ENCODE results near the gene INVS. TPM values are rescaled to one million over a fixed set of nuclear protein-coding genes. Genes with fewer than 3 reads are reported as not detected.

The INVS gene
- total and polyA plus RNA-seq, 2 of the 13 experiments (the other 11 are each of a cell fraction or from before 2014, with no cell fraction given): 11.3 to 16.3 TPM

- TF ChIP-seq ZNF570 (CRISPR knock-in tag; IDR thresholded peaks at IDR 0.05; ENCODE audit: borderline replicate concordance): peak; percentile 83; the same call in 1 of the 2 replicates
- TF ChIP-seq TCF7L2 (IDR thresholded peaks at IDR 0.05; ENCODE audit: low read depth, low read length): no peak
- TF ChIP-seq SRY (CRISPR knock-in tag; IDR thresholded peaks at IDR 0.05): 0 out of 2 replicates have a peak, but pooled peaks have one; percentile 43
- TF ChIP-seq DDIT3 (CRISPR knock-in tag; IDR thresholded peaks at IDR 0.05): no peak
- peak; percentile 64 for TF ChIP-seq ZGPAT (CRISPR knock-in tag; IDR thresholded peaks at IDR 0.05)
- TF ChIP-seq TARDBP (CRISPR knock-in tag; IDR thresholded peaks at IDR 0.05): peak; percentile 68; the same call in 1 of the 2 replicates
- TF ChIP-seq ZNF546 (CRISPR knock-in tag; conservative IDR thresholded peaks at IDR 0.05): peak; percentile 36; the same call in 1 of the 2 replicates
- no peak; the same call in 1 of the 2 replicates for TF ChIP-seq ZNF709 (CRISPR knock-in tag; IDR thresholded peaks at IDR 0.05)
- TF ChIP-seq FOXP1 (IDR thresholded peaks at IDR 0.05): no peak
- TF ChIP-seq FOXP1 (CRISPR knock-in tag; IDR thresholded peaks at IDR 0.05): no peak; the same call in 1 of the 2 replicates
- TF ChIP-seq NR2C2 (CRISPR knock-in tag; IDR thresholded peaks at IDR 0.05; ENCODE audit: borderline replicate concordance): peak; percentile 98
- no peak; the same call in 1 of the 2 replicates for TF ChIP-seq HIC2 (CRISPR knock-in tag; IDR thresholded peaks at IDR 0.05; ENCODE audit: low read depth)
- TF ChIP-seq ZNF777 (CRISPR knock-in tag; IDR thresholded peaks at IDR 0.05): peak; percentile 68
- TF ChIP-seq TOE1 (CRISPR knock-in tag; IDR thresholded peaks at IDR 0.05): no peak
- TF ChIP-seq ZNF652 (CRISPR knock-in tag; IDR thresholded peaks at IDR 0.05; ENCODE audit: borderline replicate concordance, low read depth): no peak
- no peak for TF ChIP-seq CREB3 (CRISPR knock-in tag; IDR thresholded peaks at IDR 0.05)
- TF ChIP-seq PRDM10 (CRISPR knock-in tag; IDR thresholded peaks at IDR 0.05; ENCODE audit: low read depth): peak; percentile 57; the same call in 1 of the 2 replicates
Measured at GRCh38 chr9:100098887-100099721, at the start of gene INVS, which contains the start of gene ERP44 (continued).

Measured in HepG2 (cell line).